GM23338 (cell line): Measurements from ENCODE around the gene CLCN4. TPM values are rescaled to one million over a fixed set of nuclear protein-coding genes. Genes with fewer than 3 reads are reported as not detected.

Experiments
- ATAC-seq: fragments of 200-7000 bp; cut with Tn5 transposase; 3 replicates; pipeline ENCODE4 v1.9.1; 2020
- DNase-seq: peaks from one replicate; pipeline ENCODE4 v3.0.0-alpha.2; 2015; ENCODE audit warnings: low spot score
- H2AFZ ChIP-seq: fragments of 200-600 bp; sonication (generic); 2 replicates; pipeline ENCODE4 v1.8.0; 2016; ENCODE audit warnings: antibody characterized with exemption, mild to moderate bottlenecking, moderate library complexity
- H3F3A ChIP-seq: fragments of 200-600 bp; sonication (generic); replicated peaks from 2 replicates; pipeline ENCODE4 v1.8.0; 2017; ENCODE audit warnings: antibody characterized with exemption, mixed run types, low read depth
- H3K27ac ChIP-seq: fragments of 200-600 bp; sonication (generic); 2 replicates; pipeline ENCODE4 v1.6.1; 2016; ENCODE audit warnings: low read depth
- H3K27me3 ChIP-seq: fragments of 200-600 bp; sonication (generic); 2 replicates; pipeline ENCODE4 v1.8.0; 2016; ENCODE audit warnings: mild to moderate bottlenecking, mixed run types, moderate library complexity; ENCODE audit not compliant: insufficient read depth
- H3K36me3 ChIP-seq: fragments of 200-600 bp; sonication (generic); 2 replicates; pipeline ENCODE4 v1.8.0; 2016; ENCODE audit warnings: mild to moderate bottlenecking; ENCODE audit not compliant: insufficient read depth
- H3K4me1 ChIP-seq: fragments of 200-600 bp; sonication (generic); 2 replicates; pipeline ENCODE4 v1.8.0; 2016; ENCODE audit warnings: mild to moderate bottlenecking, moderate library complexity; ENCODE audit not compliant: insufficient read depth
- H3K4me2 ChIP-seq: fragments of 200-600 bp; sonication (generic); 2 replicates; pipeline ENCODE4 v1.7.1; 2017; ENCODE audit warnings: mixed run types
- H3K4me3 ChIP-seq: fragments of 200-600 bp; sonication (generic); 2 replicates; pipeline ENCODE4 v1.6.1; 2016; ENCODE audit warnings: mixed run types
- H3K79me2 ChIP-seq: fragments of 200-600 bp; sonication (generic); replicated peaks from 2 replicates; pipeline ENCODE4 v1.8.0; 2017; ENCODE audit warnings: mild to moderate bottlenecking; ENCODE audit not compliant: insufficient read depth
- H3K9me2 ChIP-seq: fragments of 200-600 bp; sonication (generic); 2 replicates; pipeline ENCODE4 v1.8.0; 2017; ENCODE audit not compliant: insufficient read depth
- H4K20me1 ChIP-seq: fragments of 200-600 bp; sonication (generic); replicated peaks from 2 replicates; pipeline ENCODE4 v1.8.0; 2017; ENCODE audit warnings: mild to moderate bottlenecking; ENCODE audit not compliant: insufficient read depth
- H3K27ac Mint-ChIP-seq: 2 replicates; pipeline ENCODE4 v1.8.0; 2020; ENCODE audit warnings: inconsistent platforms, mild to moderate bottlenecking, moderate library complexity, mixed read lengths
- H3K27me3 Mint-ChIP-seq: 3 replicates; pipeline ENCODE4 v1.8.0; 2022; ENCODE audit warnings: low read depth, mild to moderate bottlenecking, moderate library complexity, mixed read lengths, inconsistent platforms; ENCODE audit not compliant: insufficient read depth, poor library complexity
- H3K36me3 Mint-ChIP-seq: 3 replicates; pipeline ENCODE4 v1.8.0; 2021; ENCODE audit warnings: low read depth, mild to moderate bottlenecking, inconsistent platforms, moderate library complexity, mixed read lengths
- H3K4me1 Mint-ChIP-seq: 3 replicates; pipeline ENCODE4 v1.8.0; 2020; ENCODE audit warnings: mild to moderate bottlenecking, inconsistent platforms, mixed read lengths
- H3K4me3 Mint-ChIP-seq: 3 replicates; pipeline ENCODE4 v1.8.0; 2021; ENCODE audit warnings: moderate library complexity, mild to moderate bottlenecking, inconsistent platforms, mixed read lengths
- H3K9me3 Mint-ChIP-seq: 3 replicates; pipeline ENCODE4 v1.8.0; 2020; ENCODE audit warnings: moderate library complexity, mild to moderate bottlenecking, inconsistent platforms, mixed read lengths
- CREB1 ChIP-seq: fragments of 250-450 bp; sonication (Bioruptor Pico); IDR thresholded peaks from 2 replicates; pipeline ENCODE4 v1.5.0; 2020; ENCODE audit warnings: low read depth, mild to moderate bottlenecking, moderate library complexity
- CTCF ChIP-seq, 2 experiments: fragments of 200-600 bp in 1 of 2; sonication (generic) in 1 of 2; conservative IDR thresholded peaks; 2 replicates each; pipeline versions ENCODE4 v1.5.1 to v1.6.1; 2016 to 2017; ENCODE audit warnings: antibody characterized with exemption in 2 of 2, low read depth in 2 of 2, mild to moderate bottlenecking in 2 of 2, moderate library complexity in 1 of 2
- EZH2 ChIP-seq: fragments of 200-600 bp; sonication (generic); IDR thresholded peaks from one replicate; pipeline ENCODE4 v1.8.0; 2017; ENCODE audit warnings: antibody characterized with exemption, mild to moderate bottlenecking, low read depth; ENCODE audit not compliant: unreplicated experiment
- NANOG ChIP-seq: IDR thresholded peaks from 2 replicates; pipeline ENCODE4 v1.6.1; 2016; ENCODE audit warnings: antibody characterized with exemption, borderline replicate concordance
- POLR2AphosphoS5 ChIP-seq: IDR thresholded peaks from 2 replicates; pipeline ENCODE4 v1.6.1; 2016; ENCODE audit warnings: antibody characterized with exemption, low read depth
- STAT1 ChIP-seq: IDR thresholded peaks from one replicate; pipeline ENCODE4 v1.6.1; 2016; ENCODE audit warnings: antibody characterized with exemption; ENCODE audit not compliant: unreplicated experiment
- ZNF114 ChIP-seq: fragments of 250-450 bp; sonication (Bioruptor Pico); IDR thresholded peaks from 2 replicates; pipeline ENCODE4 v1.5.0; 2020; ENCODE audit warnings: mild to moderate bottlenecking, moderate library complexity
- ZNF331 ChIP-seq: fragments of 250-450 bp; sonication (Bioruptor Pico); IDR thresholded peaks from 2 replicates; pipeline ENCODE4 v1.5.0; 2020; ENCODE audit warnings: low read depth, mild to moderate bottlenecking, moderate library complexity
- polyA plus RNA-seq: library from polyadenylated mRNA; unstranded; fragments of >200 nt; fragmentation: Nextera tagmentation; extraction: Ambion mirVana; gene quantifications from 2 replicates; pipeline ENCODE4 v1.2.1, GENCODE V29; 2016
- total RNA-seq: library from RNA; depleted of rRNA; stranded (reverse); fragments of >200 nt; shearing (Covaris generic); gene quantifications from 2 replicates; pipeline ENCODE4 v1.2.3, GENCODE V29; 2014
- TF ChIP-seq, protein P1 (sequence below): IDR thresholded peaks from one replicate; pipeline ENCODE4 v1.6.1; 2018; ENCODE audit warnings: antibody characterized with exemption; ENCODE audit not compliant: unreplicated experiment
- TF ChIP-seq, protein P2 (sequence below): IDR thresholded peaks from 2 replicates; pipeline ENCODE4 v1.6.1; 2016; ENCODE audit warnings: antibody characterized with exemption

CLCN4 gene
- total and polyA plus RNA-seq, 2 experiments from 2014 or later: 1.2 to 4.9 TPM

DNA sequence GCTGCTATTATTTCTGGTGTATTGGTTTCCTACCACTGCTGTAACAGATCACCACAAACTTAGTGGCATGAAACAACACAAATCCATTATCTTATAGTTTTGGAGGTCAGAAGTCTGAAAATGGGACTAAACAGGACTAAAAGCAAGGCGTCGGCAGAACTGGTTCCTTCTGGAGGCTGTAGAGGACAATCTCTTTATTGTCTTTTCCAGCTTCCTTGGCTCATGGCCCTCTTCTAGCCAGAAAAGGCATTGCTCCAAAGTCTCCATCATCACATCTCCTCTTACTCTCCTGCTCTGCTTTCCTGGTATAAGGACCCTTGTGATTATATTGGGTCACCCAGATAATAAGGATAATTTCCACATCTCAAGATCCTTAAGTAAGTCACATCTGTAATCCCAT lies 121.9 kb downstream of the CLCN4 start:
- Histone ChIP-seq H3K36me3 (no peaks in the 10 kb centered on the region), H3K79me2 (no peaks in the 10 kb centered on the region), H3K9me2 (no peaks in the 10 kb centered on the region), H3F3A (no peaks in the 10 kb centered on the region), H3K4me1 (no peaks in the 10 kb centered on the region), H3K27me3 (no peaks in the 10 kb centered on the region), H3K4me2 (no peak overlapping the region), H3K4me3 (no peak overlapping the region), H2AFZ (no peak overlapping the region), H4K20me1 (no peaks in the 10 kb centered on the region), H3K27ac (no peak overlapping the region)
- Mint-ChIP-seq H3K9me3 (no peaks in the 10 kb centered on the region), H3K4me3 (no peak overlapping the region), H3K36me3 (no peaks in the 10 kb centered on the region), H3K27ac (no peak overlapping the region), H3K27me3 (no peaks in the 10 kb centered on the region), H3K4me1 (peaks cover 2% of the 10 kb centered on the region; the same call in 1 of the 3 replicates)
- no peak for TF ChIP-seq CTCF (conservative IDR thresholded peaks at IDR 0.05; ENCODE audit: low read depth in 2 of 2)
- DNase-seq (no peak), ATAC-seq (no peak)

GRCh38 chrX:10280071-10280470 lies 123.3 kb downstream of the CLCN4 start:
- Mint-ChIP-seq H3K9me3 (no peaks in the 10 kb centered on the region), H3K36me3 (no peaks in the 10 kb centered on the region), H3K27me3 (no peaks in the 10 kb centered on the region), H3K4me1 (peaks cover 2% of the 10 kb centered on the region; the same call in 1 of the 3 replicates), H3K27ac (no peak overlapping the region), H3K4me3 (no peak overlapping the region)
- H3K4me1 ChIP-seq: no peaks in the 10 kb centered on the region
- no peaks in the 10 kb centered on the region for H3K9me2 ChIP-seq
- H3K79me2 ChIP-seq: no peaks in the 10 kb centered on the region
- no peak overlapping the region for H3K4me3 ChIP-seq
- H3K27me3 ChIP-seq: no peaks in the 10 kb centered on the region
- H2AFZ ChIP-seq: no peak overlapping the region
- no peaks in the 10 kb centered on the region for H4K20me1 ChIP-seq
- H3K4me2 ChIP-seq: no peak overlapping the region
- H3F3A ChIP-seq: no peaks in the 10 kb centered on the region
- TF ChIP-seq, protein P1, sequence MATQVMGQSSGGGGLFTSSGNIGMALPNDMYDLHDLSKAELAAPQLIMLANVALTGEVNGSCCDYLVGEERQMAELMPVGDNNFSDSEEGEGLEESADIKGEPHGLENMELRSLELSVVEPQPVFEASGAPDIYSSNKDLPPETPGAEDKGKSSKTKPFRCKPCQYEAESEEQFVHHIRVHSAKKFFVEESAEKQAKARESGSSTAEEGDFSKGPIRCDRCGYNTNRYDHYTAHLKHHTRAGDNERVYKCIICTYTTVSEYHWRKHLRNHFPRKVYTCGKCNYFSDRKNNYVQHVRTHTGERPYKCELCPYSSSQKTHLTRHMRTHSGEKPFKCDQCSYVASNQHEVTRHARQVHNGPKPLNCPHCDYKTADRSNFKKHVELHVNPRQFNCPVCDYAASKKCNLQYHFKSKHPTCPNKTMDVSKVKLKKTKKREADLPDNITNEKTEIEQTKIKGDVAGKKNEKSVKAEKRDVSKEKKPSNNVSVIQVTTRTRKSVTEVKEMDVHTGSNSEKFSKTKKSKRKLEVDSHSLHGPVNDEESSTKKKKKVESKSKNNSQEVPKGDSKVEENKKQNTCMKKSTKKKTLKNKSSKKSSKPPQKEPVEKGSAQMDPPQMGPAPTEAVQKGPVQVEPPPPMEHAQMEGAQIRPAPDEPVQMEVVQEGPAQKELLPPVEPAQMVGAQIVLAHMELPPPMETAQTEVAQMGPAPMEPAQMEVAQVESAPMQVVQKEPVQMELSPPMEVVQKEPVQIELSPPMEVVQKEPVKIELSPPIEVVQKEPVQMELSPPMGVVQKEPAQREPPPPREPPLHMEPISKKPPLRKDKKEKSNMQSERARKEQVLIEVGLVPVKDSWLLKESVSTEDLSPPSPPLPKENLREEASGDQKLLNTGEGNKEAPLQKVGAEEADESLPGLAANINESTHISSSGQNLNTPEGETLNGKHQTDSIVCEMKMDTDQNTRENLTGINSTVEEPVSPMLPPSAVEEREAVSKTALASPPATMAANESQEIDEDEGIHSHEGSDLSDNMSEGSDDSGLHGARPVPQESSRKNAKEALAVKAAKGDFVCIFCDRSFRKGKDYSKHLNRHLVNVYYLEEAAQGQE: no peak
- no peak for TF ChIP-seq NANOG
- no peak for TF ChIP-seq POLR2AphosphoS5
- TF ChIP-seq, protein P2, sequence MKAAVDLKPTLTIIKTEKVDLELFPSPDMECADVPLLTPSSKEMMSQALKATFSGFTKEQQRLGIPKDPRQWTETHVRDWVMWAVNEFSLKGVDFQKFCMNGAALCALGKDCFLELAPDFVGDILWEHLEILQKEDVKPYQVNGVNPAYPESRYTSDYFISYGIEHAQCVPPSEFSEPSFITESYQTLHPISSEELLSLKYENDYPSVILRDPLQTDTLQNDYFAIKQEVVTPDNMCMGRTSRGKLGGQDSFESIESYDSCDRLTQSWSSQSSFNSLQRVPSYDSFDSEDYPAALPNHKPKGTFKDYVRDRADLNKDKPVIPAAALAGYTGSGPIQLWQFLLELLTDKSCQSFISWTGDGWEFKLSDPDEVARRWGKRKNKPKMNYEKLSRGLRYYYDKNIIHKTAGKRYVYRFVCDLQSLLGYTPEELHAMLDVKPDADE: no peak
- TF ChIP-seq CREB1: no peak
- TF ChIP-seq CTCF (conservative IDR thresholded peaks at IDR 0.05; ENCODE audit: low read depth in 2 of 2): no peak
- no peak for TF ChIP-seq EZH2
- TF ChIP-seq ZNF331 (CRISPR knock-in tag): no peak
- no peak for TF ChIP-seq STAT1
- TF ChIP-seq ZNF114 (CRISPR knock-in tag): no peak
- no peak overlapping the region for H3K27ac ChIP-seq
- no peak for ATAC-seq
- H3K36me3 ChIP-seq: no peaks in the 10 kb centered on the region
- DNase-seq: no peak
